ENCODE measurements around the gene ARID3A.

GRCh38 chr19:928471-929202 is 2.8 kb downstream of the ARID3A start:
- TF ChIP-seq CTCF (conservative IDR thresholded peaks at IDR 0.05; ENCODE audit: low read depth, low read length) (no peak), POLR2A (IDR thresholded peaks at IDR 0.05; ENCODE audit: low read depth, low read length) (no peak)

All from IMR-90 (cell line).